ENCODE data around the gene TMEM164.
"Not testable (repeated sequence)": the region's sequence is repeated elsewhere in the genome, so short reads cannot be mapped to it uniquely, and the experiment has no call there.

Gene TMEM164

DNA sequence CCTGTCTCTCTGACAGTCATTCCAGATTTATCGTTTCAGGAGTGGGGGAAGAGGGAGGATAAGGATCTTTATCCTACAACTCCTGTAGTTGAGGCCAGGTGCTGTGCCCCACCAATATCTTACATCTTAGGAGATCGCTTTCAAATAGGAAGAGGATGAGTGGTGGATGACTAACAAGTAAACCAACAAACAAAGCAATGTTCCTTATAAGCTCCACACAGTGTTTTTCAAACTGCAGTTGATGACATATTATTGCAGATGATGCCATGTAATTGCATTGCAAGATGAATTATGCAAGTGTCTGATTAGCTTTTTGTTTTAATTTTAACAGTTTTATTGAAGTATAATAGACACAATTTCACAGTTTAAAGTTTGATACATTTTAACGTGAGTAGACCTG, 35.8 kb upstream of the TMEM164 start:
- TF ChIP-seq, protein P1, sequence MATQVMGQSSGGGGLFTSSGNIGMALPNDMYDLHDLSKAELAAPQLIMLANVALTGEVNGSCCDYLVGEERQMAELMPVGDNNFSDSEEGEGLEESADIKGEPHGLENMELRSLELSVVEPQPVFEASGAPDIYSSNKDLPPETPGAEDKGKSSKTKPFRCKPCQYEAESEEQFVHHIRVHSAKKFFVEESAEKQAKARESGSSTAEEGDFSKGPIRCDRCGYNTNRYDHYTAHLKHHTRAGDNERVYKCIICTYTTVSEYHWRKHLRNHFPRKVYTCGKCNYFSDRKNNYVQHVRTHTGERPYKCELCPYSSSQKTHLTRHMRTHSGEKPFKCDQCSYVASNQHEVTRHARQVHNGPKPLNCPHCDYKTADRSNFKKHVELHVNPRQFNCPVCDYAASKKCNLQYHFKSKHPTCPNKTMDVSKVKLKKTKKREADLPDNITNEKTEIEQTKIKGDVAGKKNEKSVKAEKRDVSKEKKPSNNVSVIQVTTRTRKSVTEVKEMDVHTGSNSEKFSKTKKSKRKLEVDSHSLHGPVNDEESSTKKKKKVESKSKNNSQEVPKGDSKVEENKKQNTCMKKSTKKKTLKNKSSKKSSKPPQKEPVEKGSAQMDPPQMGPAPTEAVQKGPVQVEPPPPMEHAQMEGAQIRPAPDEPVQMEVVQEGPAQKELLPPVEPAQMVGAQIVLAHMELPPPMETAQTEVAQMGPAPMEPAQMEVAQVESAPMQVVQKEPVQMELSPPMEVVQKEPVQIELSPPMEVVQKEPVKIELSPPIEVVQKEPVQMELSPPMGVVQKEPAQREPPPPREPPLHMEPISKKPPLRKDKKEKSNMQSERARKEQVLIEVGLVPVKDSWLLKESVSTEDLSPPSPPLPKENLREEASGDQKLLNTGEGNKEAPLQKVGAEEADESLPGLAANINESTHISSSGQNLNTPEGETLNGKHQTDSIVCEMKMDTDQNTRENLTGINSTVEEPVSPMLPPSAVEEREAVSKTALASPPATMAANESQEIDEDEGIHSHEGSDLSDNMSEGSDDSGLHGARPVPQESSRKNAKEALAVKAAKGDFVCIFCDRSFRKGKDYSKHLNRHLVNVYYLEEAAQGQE (IDR thresholded peaks at IDR 0.05; ENCODE audit: insufficient replicate concordance, low read depth): no peak
- Histone ChIP-seq H3K27me3 (ENCODE audit: insufficient read depth, poor library complexity, severe bottlenecking) (no peaks in the 10 kb centered on the region), H3K27ac (replicated peaks) (no peak overlapping the region), H3K4me3 (replicated peaks; ENCODE audit: insufficient read depth, low read length) (no peak overlapping the region)
- no peak for DNase-seq (ENCODE audit: low read depth in 1 of 2, low spot score in 1 of 2)

DNA sequence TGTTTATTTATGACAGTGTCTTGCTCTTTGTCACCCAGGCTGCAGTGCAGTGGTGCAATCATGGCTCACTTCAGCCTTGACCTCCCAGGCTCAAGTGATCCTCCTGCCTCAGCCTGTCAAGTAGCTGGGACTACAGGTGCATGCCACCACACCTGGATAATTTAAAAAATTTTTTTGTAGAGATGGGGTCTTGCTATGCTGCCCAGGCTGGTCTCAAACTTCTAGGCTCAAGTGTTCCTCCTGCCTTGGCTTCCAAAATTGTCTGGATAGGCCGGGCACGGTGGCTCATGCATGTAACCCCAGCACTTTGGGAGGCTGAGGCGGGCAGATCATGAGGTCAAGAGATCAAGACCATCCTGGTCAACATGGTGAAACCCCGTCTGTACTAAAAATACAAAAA, 32.1 kb upstream of the TMEM164 start:
- DNase-seq (ENCODE audit: low read depth in 1 of 2, low spot score in 1 of 2); H3K27me3 ChIP-seq (ENCODE audit: insufficient read depth, poor library complexity, severe bottlenecking); H3K4me3 ChIP-seq (replicated peaks; ENCODE audit: insufficient read depth, low read length); H3K27ac ChIP-seq (replicated peaks): not testable (repeated sequence)

DNA sequence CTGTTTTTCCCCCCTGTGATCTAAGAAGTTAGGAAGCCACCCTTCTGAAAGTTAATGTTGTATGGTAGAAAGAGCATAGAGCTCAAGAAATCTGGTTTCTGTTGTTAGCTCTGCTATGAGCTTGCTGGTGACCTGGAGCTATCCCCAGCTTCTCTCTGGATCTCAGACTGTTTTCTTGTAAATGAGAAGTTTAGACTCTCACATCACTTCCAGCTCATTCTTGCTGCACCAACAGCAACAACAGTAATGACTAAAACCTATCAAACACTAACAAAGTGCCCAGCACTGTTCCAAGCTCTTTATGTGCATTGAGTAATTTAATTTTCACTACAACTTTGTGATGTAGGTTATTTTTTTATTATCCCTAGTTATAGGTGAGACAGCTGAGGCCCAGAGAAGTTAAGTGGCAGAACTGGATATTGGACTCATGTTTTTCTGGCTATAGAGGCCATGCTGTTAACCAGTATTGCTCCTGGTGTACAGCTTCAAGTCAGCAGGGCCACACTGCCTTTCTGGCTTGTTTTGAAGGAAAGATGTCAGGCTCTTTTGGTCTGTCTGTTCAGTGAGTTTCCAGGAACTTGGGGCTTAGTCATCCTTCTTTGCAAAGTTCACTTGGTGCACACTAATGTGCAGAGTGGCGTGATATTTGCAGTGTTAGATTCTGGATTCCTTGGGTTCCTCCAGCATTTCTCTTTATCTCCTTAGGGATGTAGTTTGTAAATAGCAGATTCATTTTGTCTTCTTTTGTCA, 27.8 kb upstream of the TMEM164 start:
- DNase-seq (ENCODE audit: low read depth in 1 of 2, low spot score in 1 of 2): no peak
- Histone ChIP-seq H3K27ac (replicated peaks) (no peak overlapping the region), H3K27me3 (ENCODE audit: insufficient read depth, poor library complexity, severe bottlenecking) (no peaks in the 10 kb centered on the region), H3K4me3 (replicated peaks; ENCODE audit: insufficient read depth, low read length) (no peak overlapping the region)
- TF ChIP-seq, protein P2, sequence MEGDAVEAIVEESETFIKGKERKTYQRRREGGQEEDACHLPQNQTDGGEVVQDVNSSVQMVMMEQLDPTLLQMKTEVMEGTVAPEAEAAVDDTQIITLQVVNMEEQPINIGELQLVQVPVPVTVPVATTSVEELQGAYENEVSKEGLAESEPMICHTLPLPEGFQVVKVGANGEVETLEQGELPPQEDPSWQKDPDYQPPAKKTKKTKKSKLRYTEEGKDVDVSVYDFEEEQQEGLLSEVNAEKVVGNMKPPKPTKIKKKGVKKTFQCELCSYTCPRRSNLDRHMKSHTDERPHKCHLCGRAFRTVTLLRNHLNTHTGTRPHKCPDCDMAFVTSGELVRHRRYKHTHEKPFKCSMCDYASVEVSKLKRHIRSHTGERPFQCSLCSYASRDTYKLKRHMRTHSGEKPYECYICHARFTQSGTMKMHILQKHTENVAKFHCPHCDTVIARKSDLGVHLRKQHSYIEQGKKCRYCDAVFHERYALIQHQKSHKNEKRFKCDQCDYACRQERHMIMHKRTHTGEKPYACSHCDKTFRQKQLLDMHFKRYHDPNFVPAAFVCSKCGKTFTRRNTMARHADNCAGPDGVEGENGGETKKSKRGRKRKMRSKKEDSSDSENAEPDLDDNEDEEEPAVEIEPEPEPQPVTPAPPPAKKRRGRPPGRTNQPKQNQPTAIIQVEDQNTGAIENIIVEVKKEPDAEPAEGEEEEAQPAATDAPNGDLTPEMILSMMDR (IDR thresholded peaks at IDR 0.05; ENCODE audit: insufficient read depth, low read length): no peak
- TF ChIP-seq GABPA (IDR thresholded peaks at IDR 0.05; ENCODE audit: low read depth) (no peak), SPI1 (IDR thresholded peaks at IDR 0.05; ENCODE audit: borderline replicate concordance, low read depth) (no peak), POLR2AphosphoS5 (IDR thresholded peaks at IDR 0.05; ENCODE audit: low read depth) (no peak)
- TF ChIP-seq, protein P1 (IDR thresholded peaks at IDR 0.05; ENCODE audit: insufficient replicate concordance, low read depth): no peak

DNA sequence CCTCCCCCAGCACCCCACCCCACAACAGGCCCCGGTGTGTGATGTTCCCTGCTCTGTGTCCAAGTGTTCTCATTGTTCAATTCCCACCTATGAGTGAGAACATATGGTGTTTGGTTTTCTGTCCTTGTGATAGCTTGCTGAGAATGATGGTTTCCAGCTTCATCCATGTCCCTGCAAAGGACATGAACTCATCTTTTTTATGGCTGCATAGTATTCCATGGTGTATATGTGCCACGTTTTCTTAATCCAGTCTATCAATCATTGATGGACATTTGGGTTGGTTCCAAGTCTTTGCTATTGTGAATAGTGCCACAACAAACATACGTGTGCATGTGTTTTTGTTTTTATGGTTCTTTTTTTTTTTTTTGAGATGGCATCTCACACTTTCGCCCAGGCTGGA, 17.7 kb upstream of the TMEM164 start:
- not testable (repeated sequence) for H3K27ac ChIP-seq (replicated peaks); H3K4me3 ChIP-seq (replicated peaks; ENCODE audit: insufficient read depth, low read length); H3K27me3 ChIP-seq (ENCODE audit: insufficient read depth, poor library complexity, severe bottlenecking); DNase-seq (ENCODE audit: low read depth in 1 of 2, low spot score in 1 of 2)

DNA sequence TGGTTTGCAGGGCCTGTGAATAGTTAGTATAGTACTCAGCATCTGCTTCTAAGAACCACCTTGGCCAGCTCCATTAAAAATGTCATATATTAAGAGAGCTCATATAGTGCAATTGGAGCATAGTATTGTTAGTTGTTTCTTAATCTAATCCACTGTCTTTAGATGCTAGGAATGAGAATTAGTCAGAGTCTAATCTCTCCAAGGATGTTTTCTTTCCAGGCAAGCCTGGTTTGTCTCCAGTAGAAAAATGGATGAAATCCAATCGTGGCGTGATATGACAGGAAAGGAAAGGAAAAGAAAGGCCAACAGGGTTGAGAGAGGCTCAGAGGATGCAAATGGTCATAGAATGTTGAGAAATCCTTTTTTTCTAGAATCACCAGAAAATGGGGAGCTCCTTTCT, 15.0 kb upstream of the TMEM164 start:
- Histone ChIP-seq H3K4me3 (replicated peaks; ENCODE audit: insufficient read depth, low read length) (no peak overlapping the region), H3K27ac (replicated peaks) (no peak overlapping the region), H3K27me3 (ENCODE audit: insufficient read depth, poor library complexity, severe bottlenecking) (peaks cover 2% of the 10 kb centered on the region)
- no peak for DNase-seq (ENCODE audit: low read depth in 1 of 2, low spot score in 1 of 2)
- TF ChIP-seq, protein P2 (IDR thresholded peaks at IDR 0.05; ENCODE audit: insufficient read depth, low read length): no peak
- TF ChIP-seq, protein P1 (IDR thresholded peaks at IDR 0.05; ENCODE audit: insufficient replicate concordance, low read depth): no peak
